HUDEP-2 (cell line): Measurements from ENCODE around the gene H6PD.

Experiments
- DNase-seq, 76 experiments: peaks; one replicate each; lab custom pipeline; 2025; ENCODE audit not compliant: unreplicated experiment in 76 of 76; lab: John Stamatoyannopoulos, UW

Gene H6PD

GRCh38 chr1:9293533-9294404, 59.2 kb downstream of the H6PD start:
- peak in 2 of 76 experiments; percentile 3 to 7 for DNase-seq

- DNase-seq: no peak
Measured at GRCh38 chr1:9294405-9294773, 59.8 kb downstream of the H6PD start.

- DNase-seq: peak in 3 of 76 experiments; percentile 2 to 4 (median 3)
Measured at GRCh38 chr1:9294910-9295636, 60.5 kb downstream of the H6PD start.

- DNase-seq: no peak
Measured at GRCh38 chr1:9295884-9296283, 61.3 kb downstream of the H6PD start.

- no peak for DNase-seq
Measured at GRCh38 chr1:9296850-9297249, 62.3 kb downstream of the H6PD start.

GRCh38 chr1:9297831-9298230, 63.3 kb downstream of the H6PD start:
- no peak for DNase-seq

- no peak for DNase-seq
Measured at GRCh38 chr1:9298282-9298681, 63.7 kb downstream of the H6PD start.

- peak in 40 of 76 experiments; percentile 2 to 61 (median 17) for DNase-seq
Measured at GRCh38 chr1:9299571-9300541, 65.3 kb downstream of the H6PD start.

- no peak for DNase-seq
Measured at GRCh38 chr1:9300573-9300972, 66.0 kb downstream of the H6PD start.

- no peak for DNase-seq
Measured at GRCh38 chr1:9302745-9303524, 68.4 kb downstream of the H6PD start.

GRCh38 chr1:9303916-9304315, 69.3 kb downstream of the H6PD start:
- DNase-seq: no peak

GRCh38 chr1:9305216-9305615, 70.6 kb downstream of the H6PD start:
- no peak for DNase-seq

- DNase-seq: no peak
Measured at GRCh38 chr1:9306006-9306405, 71.4 kb downstream of the H6PD start.

GRCh38 chr1:9307303-9307702, 72.7 kb downstream of the H6PD start:
- no peak for DNase-seq

- no peak for DNase-seq
Measured at GRCh38 chr1:9308236-9308785, 73.7 kb downstream of the H6PD start.

- no peak for DNase-seq
Measured at GRCh38 chr1:9309080-9309479, 74.5 kb downstream of the H6PD start.

- no peak for DNase-seq
Measured at GRCh38 chr1:9309991-9310390, 75.4 kb downstream of the H6PD start.

- no peak for DNase-seq
Measured at GRCh38 chr1:9311029-9311428, 76.5 kb downstream of the H6PD start.

- DNase-seq: no peak
Measured at GRCh38 chr1:9311479-9311878, 76.9 kb downstream of the H6PD start.
